ENCODE measurements around the gene CELF4. TPM values are rescaled to one million over a fixed set of nuclear protein-coding genes. Genes with fewer than 3 reads are reported as not detected.

Gene CELF4
- total and polyA plus RNA-seq, 2 of the 4 experiments (the other 2 are of a cell fraction): not detected

GRCh38 chr18:37554399-37554787 lies 11.2 kb downstream of the CELF4 start:
- no peak overlapping the region for H2BK5ac ChIP-seq (ENCODE audit: low read depth, low read length, poor library complexity, severe bottlenecking)
- no peak overlapping the region for H2BK20ac ChIP-seq (ENCODE audit: low read depth, low read length)
- no peak overlapping the region for H3K4me2 ChIP-seq (ENCODE audit: low read depth, low read length)
- no peak overlapping the region for H2AFZ ChIP-seq (replicated peaks; ENCODE audit: low read length, poor library complexity)
- H3K4me1 ChIP-seq (ENCODE audit: control insufficient read depth, insufficient read depth, low read length): no peaks in the 10 kb centered on the region
- no peak overlapping the region for H3K56ac ChIP-seq (ENCODE audit: extremely low read depth, insufficient read depth, low read length)
- no peaks in the 10 kb centered on the region; the same call in 1 of the 2 replicates for H3K27me3 ChIP-seq (ENCODE audit: control insufficient read depth, insufficient read depth, low read length)
- H3K79me1 ChIP-seq (ENCODE audit: low read depth in 1 of 2, low read length in 2 of 2): no peaks in the 10 kb centered on the region
- H2AK5ac ChIP-seq (ENCODE audit: low read depth, low read length): no peak overlapping the region
- H3K4me3 ChIP-seq (ENCODE audit: insufficient read depth, low read depth, low read length): no peak overlapping the region
- H3K23ac ChIP-seq (ENCODE audit: low read depth, low read length): no peak overlapping the region
- in situ Hi-C loops (cut with MboI; ENCODE audit: low sequenced_read_pairs): no loop called here
- no peaks in the 10 kb centered on the region for H3K36me3 ChIP-seq (ENCODE audit: control insufficient read depth, insufficient read depth, low read length)
- BruUV-seq (replicated peaks): no TSS peak
- no peak overlapping the region for H3K18ac ChIP-seq (ENCODE audit: low read depth, low read length)
- WGBS, 2 experiments (ENCODE audit: extremely low coverage in 2 of 2, insufficient read length in 1 of 2): 10% methylated on average over 2 of the region's 5 CpGs; no CpG with 5 or more reads in 1 of the 2 experiments
- ATAC-seq (ENCODE audit: low read depth) (no peak), DNase-seq (no peak)
- H3K9me3 ChIP-seq (ENCODE audit: control insufficient read depth, insufficient read depth, low read length): no peaks in the 10 kb centered on the region
- no peak overlapping the region for H2BK15ac ChIP-seq (ENCODE audit: low read depth, low read length)
- no peak overlapping the region for H3K4ac ChIP-seq (ENCODE audit: low read depth, low read length)
- H2AK9ac ChIP-seq (replicated peaks; ENCODE audit: low read depth, low read length, poor library complexity): no peak overlapping the region
- POLR2A ChIA-PET (ENCODE audit: unreplicated experiment): no interaction called here
- H3K9me1 ChIP-seq (ENCODE audit: insufficient read depth, low read length): no peaks in the 10 kb centered on the region
- no peak overlapping the region for H4K91ac ChIP-seq (ENCODE audit: insufficient read depth, low read depth, low read length)
- no peak overlapping the region for H3K27ac ChIP-seq (ENCODE audit: insufficient read depth, low read length)
- H3K14ac ChIP-seq (replicated peaks; ENCODE audit: low read depth, low read length): no peak overlapping the region
- H4K20me1 ChIP-seq (ENCODE audit: insufficient read depth, low read length): no peaks in the 10 kb centered on the region
- no peak overlapping the region for H3K9ac ChIP-seq (ENCODE audit: low read depth, low read length)
- dilution Hi-C loops (cut with HindIII; ENCODE audit: low sequenced_read_pairs, unreplicated experiment): no loop called here
- no peak overlapping the region for H4K8ac ChIP-seq (ENCODE audit: low read depth in 2 of 2, low read length in 2 of 2)
- TF ChIP-seq POLR2A (IDR thresholded peaks at IDR 0.05; ENCODE audit: low read depth, low read length): no peak
- no peak for TF ChIP-seq NFE2L2 (IDR thresholded peaks at IDR 0.05; ENCODE audit: low read depth, low read length)
- TF ChIP-seq USF2 (IDR thresholded peaks at IDR 0.05; ENCODE audit: low read depth, low read length): no peak
- TF ChIP-seq, protein P1, sequence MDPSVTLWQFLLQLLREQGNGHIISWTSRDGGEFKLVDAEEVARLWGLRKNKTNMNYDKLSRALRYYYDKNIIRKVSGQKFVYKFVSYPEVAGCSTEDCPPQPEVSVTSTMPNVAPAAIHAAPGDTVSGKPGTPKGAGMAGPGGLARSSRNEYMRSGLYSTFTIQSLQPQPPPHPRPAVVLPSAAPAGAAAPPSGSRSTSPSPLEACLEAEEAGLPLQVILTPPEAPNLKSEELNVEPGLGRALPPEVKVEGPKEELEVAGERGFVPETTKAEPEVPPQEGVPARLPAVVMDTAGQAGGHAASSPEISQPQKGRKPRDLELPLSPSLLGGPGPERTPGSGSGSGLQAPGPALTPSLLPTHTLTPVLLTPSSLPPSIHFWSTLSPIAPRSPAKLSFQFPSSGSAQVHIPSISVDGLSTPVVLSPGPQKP (IDR thresholded peaks at IDR 0.05; ENCODE audit: borderline replicate concordance, low read depth, low read length): no peak
- no peak for TF ChIP-seq MAFK (IDR thresholded peaks at IDR 0.05; ENCODE audit: low read depth, low read length)
- TF ChIP-seq MAZ (IDR thresholded peaks at IDR 0.05; ENCODE audit: borderline replicate concordance, low read depth, low read length): no peak
- TF ChIP-seq BHLHE40 (IDR thresholded peaks at IDR 0.05; ENCODE audit: low read depth, low read length): no peak
- no peak for TF ChIP-seq CTCF (conservative IDR thresholded peaks at IDR 0.05; ENCODE audit: low read depth, low read length)
- TF ChIP-seq RCOR1 (IDR thresholded peaks at IDR 0.05; ENCODE audit: insufficient replicate concordance, low read length): no peak
- no peak for TF ChIP-seq RAD21 (IDR thresholded peaks at IDR 0.05; ENCODE audit: low read length)
- TF ChIP-seq MXI1 (IDR thresholded peaks at IDR 0.05; ENCODE audit: borderline replicate concordance, low read depth, low read length): no peak
- TF ChIP-seq SMC3 (IDR thresholded peaks at IDR 0.05; ENCODE audit: low read depth, low read length): no peak
- TF ChIP-seq FOS (IDR thresholded peaks at IDR 0.05; ENCODE audit: low read depth, low read length): no peak
- CTCF ChIA-PET: no interaction called here
- intact Hi-C loops (cut with micrococcal nuclease): no loop called here
- H4K5ac ChIP-seq (ENCODE audit: low read depth, low read length): no peak overlapping the region
- no peak overlapping the region for H2BK120ac ChIP-seq (ENCODE audit: low read depth, low read length)
